Measurements from ENCODE around the gene MED9.

Gene MED9

GRCh38 chr17:17492571-17492970, 15.8 kb downstream of the MED9 start:
- no peak for DNase-seq

- no peak for DNase-seq
These were observed 16.6 kb downstream of the MED9 start for GRCh38 chr17:17493249-17493985.

- no peak for DNase-seq
These were observed 17.2 kb downstream of the MED9 start for GRCh38 chr17:17493986-17494466.

- DNase-seq = no peak
These were observed 17.7 kb downstream of the MED9 start for GRCh38 chr17:17494499-17494869.

GRCh38 chr17:17494870-17495535, 18.2 kb downstream of the MED9 start:
- no peak for DNase-seq

GRCh38 chr17:17495536-17496188, 18.9 kb downstream of the MED9 start:
- DNase-seq = no peak

- DNase-seq = peak; percentile 80
These were observed 19.6 kb downstream of the MED9 start, which contains the start of gene RASD1 for GRCh38 chr17:17496189-17497064. TSS of gene RASD1 (minus strand) at chr17:17496395. CDS start at chr17:17496181, 214 bp downstream.

- DNase-seq = no peak
These were observed 20.5 kb downstream of the MED9 start for GRCh38 chr17:17497065-17497844.

GRCh38 chr17:17497845-17498520, 21.2 kb downstream of the MED9 start:
- no peak for DNase-seq

- DNase-seq = no peak
These were observed 22.0 kb downstream of the MED9 start for GRCh38 chr17:17498606-17499301.

- DNase-seq = no peak
These were observed 22.8 kb downstream of the MED9 start for GRCh38 chr17:17499402-17500145.

GRCh38 chr17:17500999-17501605, 24.3 kb downstream of the MED9 start:
- no peak for DNase-seq

GRCh38 chr17:17502741-17503565, 26.2 kb downstream of the MED9 start:
- no peak for DNase-seq

- DNase-seq = no peak
These were observed 26.8 kb downstream of the MED9 start for GRCh38 chr17:17503566-17504130.

- DNase-seq = no peak
These were observed 27.7 kb downstream of the MED9 start for GRCh38 chr17:17504341-17505140.

GRCh38 chr17:17505151-17505550, 28.4 kb downstream of the MED9 start:
- DNase-seq = no peak

GRCh38 chr17:17505610-17506171, 28.9 kb downstream of the MED9 start:
- DNase-seq = no peak
